Esophagus squamous epithelium (tissue), 5 donors: ENCODE measurements around the gene ALDH4A1. TPM values are rescaled to one million over a fixed set of nuclear protein-coding genes. Genes with fewer than 3 reads are reported as not detected.

Experiments
- DNase-seq: peaks from one replicate; lab custom pipeline; 2025; lab: John Stamatoyannopoulos, UW
- H3K27ac ChIP-seq, 4 donors: fragments of 200-600 bp; sonication (generic); one replicate each; pipeline ENCODE4 v1.5.1; 2016 to 2019; ENCODE audit warnings: mild to moderate bottlenecking in 1 of 4
- H3K27me3 ChIP-seq, 4 donors: fragments of 200-600 bp; sonication (generic); 1 replicate in 3 of 4; 2 replicates in 1 of 4; pipeline versions ENCODE4 v1.5.1 to v1.6.0; 2017 to 2021; ENCODE audit warnings: antibody characterized with exemption in 1 of 4
- H3K36me3 ChIP-seq, 3 donors: fragments of 200-600 bp; sonication (generic); one replicate each; pipeline ENCODE4 v1.5.1; 2016 to 2019
- H3K4me1 ChIP-seq, 3 donors: fragments of 200-600 bp; sonication (generic); one replicate each; pipeline ENCODE4 v1.5.1; 2017 to 2019
- H3K4me3 ChIP-seq, 4 donors: fragments of 200-600 bp; sonication (generic); 1 replicate in 3 of 4; 2 replicates in 1 of 4; pipeline ENCODE4 v1.5.1; 2016 to 2019; ENCODE audit warnings: mild to moderate bottlenecking in 2 of 4, moderate library complexity in 1 of 4
- H3K9me3 ChIP-seq, 3 donors: fragments of 200-600 bp; sonication (generic); one replicate each; pipeline ENCODE4 v1.5.1; 2016 to 2019
- CTCF ChIP-seq, 6 experiments: fragments of 450-650 bp in 4 of 6; fragments of 200-600 bp in 2 of 6; sonication (generic) in 2 of 6; IDR thresholded peaks; one replicate each; pipeline ENCODE4 v1.5.1; 2016 to 2019; ENCODE audit warnings: antibody characterized with exemption in 6 of 6, mild to moderate bottlenecking in 4 of 6, moderate library complexity in 4 of 6
- POLR2A ChIP-seq, 4 donors: fragments of 450-650 bp; IDR thresholded peaks; one replicate each; pipeline ENCODE4 v1.6.1; 2017; ENCODE audit warnings: antibody characterized with exemption in 4 of 4, mild to moderate bottlenecking in 4 of 4, moderate library complexity in 3 of 4
- WGBS, 2 donors: methylation state at CpG; one replicate each; pipeline ENCODE4 v1.1.5; 2018; 5-methylcytosine and 5-hydroxymethylcytosine counted together
- intact Hi-C: fragments of 100-400 bp; cut with DNase I; formaldehyde crosslinking; loops from one replicate; pipeline ENCODE4 v1.15.0; 2022
- total RNA-seq, 4 donors: library from RNA; depleted of rRNA; stranded (reverse); fragments of >200 nt; gene quantifications; one replicate each; pipeline ENCODE4 v1.1.0, GENCODE V29; 2016
- donor health status: DM: yes; HTN: yes; CAD: no.

ALDH4A1 gene
- total RNA-seq, 4 donors from 2014 or later = 36.7 to 59.1 (median 50.3) TPM

GRCh38 chr1:18926315-18927081, 24.1 kb upstream of the ALDH4A1 start:
- Histone ChIP-seq H3K36me3 (no peaks in the 10 kb centered on the region), H3K27ac (peak overlapping the region; percentile 73 to 95 (median 86)), H3K9me3 (no peaks in the 10 kb centered on the region), H3K27me3 (no peaks in the 10 kb centered on the region), H3K4me3 (peak overlapping the region in 2 of 4 donors; percentile 16 to 43), H3K4me1 (peaks cover 58 to 84% (median 67%) of the 10 kb centered on the region in 3 donors)
- intact Hi-C loops = no loop called here
- TF ChIP-seq POLR2A (IDR thresholded peaks at IDR 0.05) = peak in 1 of 4 donors; percentile 35
- no peak for TF ChIP-seq CTCF (IDR thresholded peaks at IDR 0.05)
- DNase-seq = peak; percentile 43
- WGBS, 2 donors = 11 to 44% methylated on average over 2 to 6 of the region's 13 CpGs

- peak overlapping the region in 1 of 4 donors; percentile 93 for H3K27ac ChIP-seq
- H3K36me3 ChIP-seq = peaks cover 0 to 8% (median 3%) of the 10 kb centered on the region in 3 donors
- H3K27me3 ChIP-seq = no peaks in the 10 kb centered on the region
- TF ChIP-seq POLR2A (IDR thresholded peaks at IDR 0.05) (no peak), CTCF (IDR thresholded peaks at IDR 0.05) (no peak)
- WGBS, 2 donors = 91 to 94% methylated on average over 2 to 8 of the region's 9 CpGs
- no peaks in the 10 kb centered on the region for H3K9me3 ChIP-seq
- H3K4me3 ChIP-seq = no peak overlapping the region
- intact Hi-C loops = no loop called here
- DNase-seq = no peak
- H3K4me1 ChIP-seq = peaks cover 58 to 86% (median 67%) of the 10 kb centered on the region in 3 donors
Measured at GRCh38 chr1:18925279-18925678, 22.9 kb upstream of the ALDH4A1 start.

GRCh38 chr1:18924221-18924691, 21.9 kb upstream of the ALDH4A1 start:
- 49 to 70% methylated on average over 5 to 9 of the region's 11 CpGs for WGBS, 2 donors
- no peaks in the 10 kb centered on the region for H3K27me3 ChIP-seq
- H3K27ac ChIP-seq = peak overlapping the region; percentile 69 to 93 (median 88)
- DNase-seq = no peak
- intact Hi-C loops = no loop called here
- H3K36me3 ChIP-seq = peaks cover 9 to 18% (median 11%) of the 10 kb centered on the region in 3 donors
- H3K4me3 ChIP-seq = peak overlapping the region in 1 of 4 donors; percentile 30
- no peaks in the 10 kb centered on the region for H3K9me3 ChIP-seq
- peaks cover 58 to 80% (median 64%) of the 10 kb centered on the region in 3 donors for H3K4me1 ChIP-seq
- TF ChIP-seq CTCF (IDR thresholded peaks at IDR 0.05) = no peak
- no peak for TF ChIP-seq POLR2A (IDR thresholded peaks at IDR 0.05)

GRCh38 chr1:18923756-18924211, 21.4 kb upstream of the ALDH4A1 start:
- intact Hi-C loops = no loop called here
- 8 to 50% methylated on average over 2 to 14 of the region's 14 CpGs for WGBS, 2 donors
- peaks cover 9 to 23% (median 12%) of the 10 kb centered on the region in 3 donors for H3K36me3 ChIP-seq
- peak overlapping the region; percentile 69 to 93 (median 88) for H3K27ac ChIP-seq
- H3K4me1 ChIP-seq = peaks cover 58 to 75% (median 60%) of the 10 kb centered on the region in 3 donors
- peak overlapping the region in 1 of 4 donors; percentile 30 for H3K4me3 ChIP-seq
- DNase-seq = no peak
- H3K27me3 ChIP-seq = no peaks in the 10 kb centered on the region
- no peak for TF ChIP-seq POLR2A (IDR thresholded peaks at IDR 0.05)
- no peak for TF ChIP-seq CTCF (IDR thresholded peaks at IDR 0.05)
- H3K9me3 ChIP-seq = no peaks in the 10 kb centered on the region
